Vagina (tissue), 2 donors: ENCODE results near the gene GMCL1.

ENCODE experiments used
- CTCF ChIP-seq, 3 experiments: fragments of 450-650 bp in 2 of 3; fragments of 200-600 bp in 1 of 3; sonication (generic) in 1 of 3; IDR thresholded peaks; one replicate each; pipeline ENCODE4 v1.5.1; 2017 to 2019; ENCODE audit warnings: antibody characterized with exemption in 3 of 3, mild to moderate bottlenecking in 2 of 3, moderate library complexity in 2 of 3
- POLR2A ChIP-seq, 2 donors: fragments of 450-650 bp; IDR thresholded peaks; one replicate each; pipeline ENCODE4 v1.6.1; 2017; ENCODE audit warnings: antibody characterized with exemption in 2 of 2, mild to moderate bottlenecking in 2 of 2, moderate library complexity in 2 of 2
- POLR2AphosphoS5 ChIP-seq, 2 donors: sonication (generic); formaldehyde crosslinking; IDR thresholded peaks; one replicate each; pipeline ENCODE4 v1.9.0; 2017; ENCODE audit warnings: antibody characterized with exemption in 2 of 2, mild to moderate bottlenecking in 2 of 2, low read depth in 1 of 2; ENCODE audit not compliant: insufficient read depth in 1 of 2

- no peak for TF ChIP-seq CTCF (IDR thresholded peaks at IDR 0.05)
- TF ChIP-seq POLR2AphosphoS5 (IDR thresholded peaks at IDR 0.05; ENCODE audit: insufficient read depth in 1 of 2, low read depth in 1 of 2) = no peak
- TF ChIP-seq POLR2A (IDR thresholded peaks at IDR 0.05) = no peak
Observed at GRCh38 chr2:69807821-69808540, 21.5 kb upstream of the GMCL1 start.
